Measurements from ENCODE around the gene TERB1.

TERB1 gene

DNA sequence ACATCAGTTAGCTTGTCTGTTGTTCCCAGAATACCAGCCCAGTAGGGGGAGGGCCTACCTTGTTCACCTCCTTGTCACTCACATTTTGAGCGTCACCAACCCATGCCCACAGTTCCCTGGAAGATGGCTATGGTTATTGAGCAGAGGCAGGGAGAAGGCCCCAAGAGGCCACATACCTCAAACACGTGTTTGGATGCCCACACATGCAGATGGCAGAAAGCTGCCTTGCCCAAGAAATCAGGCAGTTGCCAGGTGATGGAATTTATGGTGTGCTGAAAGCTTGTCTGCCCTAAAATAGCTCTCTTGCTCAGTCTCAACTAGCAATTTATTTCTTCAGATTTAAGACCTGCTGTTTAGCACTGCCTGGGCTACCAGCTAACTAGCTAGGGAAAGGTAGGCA lies 88.3 kb downstream of the TERB1 start:
- H3K9ac ChIP-seq (ENCODE audit: low read depth, low read length, poor library complexity, severe bottlenecking): no peak overlapping the region
- no peaks in the 10 kb centered on the region for H3K4me1 ChIP-seq (ENCODE audit: insufficient read depth, low read length, poor library complexity, severe bottlenecking)
- H3K4me2 ChIP-seq (ENCODE audit: low read depth, low read length, poor library complexity, severe bottlenecking): no peak overlapping the region
- no peaks in the 10 kb centered on the region for H4K20me1 ChIP-seq (ENCODE audit: insufficient read depth, low read length, poor library complexity, severe bottlenecking)
- H3K4me3 ChIP-seq (ENCODE audit: low read length, poor library complexity, severe bottlenecking): no peak overlapping the region
- H3F3A ChIP-seq (ENCODE audit: low read depth): no peaks in the 10 kb centered on the region
- no peaks in the 10 kb centered on the region for H3K27me3 ChIP-seq (ENCODE audit: insufficient read depth, low read length, poor library complexity, severe bottlenecking)
- TF ChIP-seq, protein P1, sequence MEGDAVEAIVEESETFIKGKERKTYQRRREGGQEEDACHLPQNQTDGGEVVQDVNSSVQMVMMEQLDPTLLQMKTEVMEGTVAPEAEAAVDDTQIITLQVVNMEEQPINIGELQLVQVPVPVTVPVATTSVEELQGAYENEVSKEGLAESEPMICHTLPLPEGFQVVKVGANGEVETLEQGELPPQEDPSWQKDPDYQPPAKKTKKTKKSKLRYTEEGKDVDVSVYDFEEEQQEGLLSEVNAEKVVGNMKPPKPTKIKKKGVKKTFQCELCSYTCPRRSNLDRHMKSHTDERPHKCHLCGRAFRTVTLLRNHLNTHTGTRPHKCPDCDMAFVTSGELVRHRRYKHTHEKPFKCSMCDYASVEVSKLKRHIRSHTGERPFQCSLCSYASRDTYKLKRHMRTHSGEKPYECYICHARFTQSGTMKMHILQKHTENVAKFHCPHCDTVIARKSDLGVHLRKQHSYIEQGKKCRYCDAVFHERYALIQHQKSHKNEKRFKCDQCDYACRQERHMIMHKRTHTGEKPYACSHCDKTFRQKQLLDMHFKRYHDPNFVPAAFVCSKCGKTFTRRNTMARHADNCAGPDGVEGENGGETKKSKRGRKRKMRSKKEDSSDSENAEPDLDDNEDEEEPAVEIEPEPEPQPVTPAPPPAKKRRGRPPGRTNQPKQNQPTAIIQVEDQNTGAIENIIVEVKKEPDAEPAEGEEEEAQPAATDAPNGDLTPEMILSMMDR (conservative IDR thresholded peaks at IDR 0.05; ENCODE audit: low read length): no peak
- no peak for TF ChIP-seq EZH2phosphoT487 (IDR thresholded peaks at IDR 0.05; ENCODE audit: borderline replicate concordance)
- H3K79me2 ChIP-seq (ENCODE audit: insufficient read depth, low read length): no peaks in the 10 kb centered on the region
- no peaks in the 10 kb centered on the region for H3K9me3 ChIP-seq (ENCODE audit: insufficient read depth, low read depth, low read length)
- H3K36me3 ChIP-seq (ENCODE audit: insufficient read depth, low read length): no peaks in the 10 kb centered on the region
- no peaks in the 10 kb centered on the region for H3K9me2 ChIP-seq (replicated peaks; ENCODE audit: low read depth, low read length)
- no peak overlapping the region for H2AFZ ChIP-seq (ENCODE audit: low read length)

DNA sequence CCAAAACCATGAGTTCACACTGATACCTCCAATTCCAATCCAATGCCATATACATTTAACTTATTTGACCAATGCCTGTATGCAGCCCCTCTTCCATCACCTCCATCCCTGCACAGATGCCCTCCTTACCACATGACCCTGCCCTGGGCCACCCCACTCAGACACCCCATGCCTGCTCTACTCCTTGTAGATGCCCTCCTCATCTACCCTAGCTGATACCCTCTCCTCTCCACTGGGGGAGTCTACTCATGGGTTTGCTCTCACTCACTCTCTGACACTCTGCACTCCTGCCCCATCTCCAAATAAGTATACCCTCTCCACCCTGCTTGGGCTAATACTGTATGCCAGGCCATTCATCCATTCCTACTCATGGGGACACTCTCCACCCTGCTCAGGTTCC lies 88.9 kb downstream of the TERB1 start:
- H3K36me3 ChIP-seq (ENCODE audit: insufficient read depth, low read length): no peaks in the 10 kb centered on the region
- no peaks in the 10 kb centered on the region for H3K9me3 ChIP-seq (ENCODE audit: insufficient read depth, low read depth, low read length)
- no peak overlapping the region for H3K4me2 ChIP-seq (ENCODE audit: low read depth, low read length, poor library complexity, severe bottlenecking)
- TF ChIP-seq EZH2phosphoT487 (IDR thresholded peaks at IDR 0.05; ENCODE audit: borderline replicate concordance): no peak
- TF ChIP-seq, protein P1 (conservative IDR thresholded peaks at IDR 0.05; ENCODE audit: low read length): no peak
- no peak overlapping the region for H3K9ac ChIP-seq (ENCODE audit: low read depth, low read length, poor library complexity, severe bottlenecking)
- no peaks in the 10 kb centered on the region for H3K9me2 ChIP-seq (replicated peaks; ENCODE audit: low read depth, low read length)
- H3K4me3 ChIP-seq (ENCODE audit: low read length, poor library complexity, severe bottlenecking): no peak overlapping the region
- no peaks in the 10 kb centered on the region for H4K20me1 ChIP-seq (ENCODE audit: insufficient read depth, low read length, poor library complexity, severe bottlenecking)
- no peaks in the 10 kb centered on the region for H3F3A ChIP-seq (ENCODE audit: low read depth)
- no peaks in the 10 kb centered on the region for H3K79me2 ChIP-seq (ENCODE audit: insufficient read depth, low read length)
- no peaks in the 10 kb centered on the region for H3K27me3 ChIP-seq (ENCODE audit: insufficient read depth, low read length, poor library complexity, severe bottlenecking)
- H3K4me1 ChIP-seq (ENCODE audit: insufficient read depth, low read length, poor library complexity, severe bottlenecking): no peaks in the 10 kb centered on the region
- H2AFZ ChIP-seq (ENCODE audit: low read length): no peak overlapping the region

DNA sequence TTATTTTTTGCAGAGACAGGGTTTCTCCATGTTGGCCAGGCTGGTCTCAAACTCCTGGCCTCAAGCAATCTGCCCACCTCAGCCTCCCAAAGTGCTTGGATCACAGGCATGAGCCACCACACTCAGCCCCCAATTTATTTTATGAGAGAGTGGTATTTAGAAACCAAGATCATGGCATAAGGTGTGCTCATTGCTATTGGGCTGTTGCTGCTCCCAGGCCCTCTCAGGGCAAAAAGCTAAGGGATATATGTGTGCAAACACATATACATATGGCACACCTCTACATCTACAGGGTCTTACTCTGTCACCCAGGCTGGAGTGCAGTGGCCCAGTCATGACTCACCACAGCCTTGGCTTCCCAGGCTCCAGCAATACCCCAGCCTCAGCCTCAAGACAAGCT lies 89.8 kb downstream of the TERB1 start:
- no peak overlapping the region for H3K4me3 ChIP-seq (ENCODE audit: low read length, poor library complexity, severe bottlenecking)
- no peaks in the 10 kb centered on the region for H3K36me3 ChIP-seq (ENCODE audit: insufficient read depth, low read length)
- no peaks in the 10 kb centered on the region for H3K4me1 ChIP-seq (ENCODE audit: insufficient read depth, low read length, poor library complexity, severe bottlenecking)
- no peaks in the 10 kb centered on the region for H3K9me2 ChIP-seq (replicated peaks; ENCODE audit: low read depth, low read length)
- no peaks in the 10 kb centered on the region for H3K27me3 ChIP-seq (ENCODE audit: insufficient read depth, low read length, poor library complexity, severe bottlenecking)
- TF ChIP-seq EZH2phosphoT487 (IDR thresholded peaks at IDR 0.05; ENCODE audit: borderline replicate concordance): no peak
- TF ChIP-seq, protein P1 (conservative IDR thresholded peaks at IDR 0.05; ENCODE audit: low read length): no peak
- H3K79me2 ChIP-seq (ENCODE audit: insufficient read depth, low read length): no peaks in the 10 kb centered on the region
- no peaks in the 10 kb centered on the region for H3F3A ChIP-seq (ENCODE audit: low read depth)
- no peaks in the 10 kb centered on the region for H4K20me1 ChIP-seq (ENCODE audit: insufficient read depth, low read length, poor library complexity, severe bottlenecking)
- H3K9me3 ChIP-seq (ENCODE audit: insufficient read depth, low read depth, low read length): no peaks in the 10 kb centered on the region
- no peak overlapping the region for H3K9ac ChIP-seq (ENCODE audit: low read depth, low read length, poor library complexity, severe bottlenecking)
- no peak overlapping the region for H2AFZ ChIP-seq (ENCODE audit: low read length)
- no peak overlapping the region for H3K4me2 ChIP-seq (ENCODE audit: low read depth, low read length, poor library complexity, severe bottlenecking)

Measured in Loucy (cell line).